KOPT-K1 (cell line): ENCODE results near the gene JAML.

ENCODE experiments used
- H3K27ac ChIP-seq: fragments of 200-600 bp; sonication (generic); 2 replicates; pipeline ENCODE4 v1.5.1; 2016; ENCODE audit warnings: antibody characterized with exemption, mild to moderate bottlenecking, low read depth, low read length; ENCODE audit not compliant: poor library complexity, severe bottlenecking
- H3K36me3 ChIP-seq: fragments of 200-600 bp; sonication (generic); 2 replicates; pipeline ENCODE4 v1.5.1; 2017; ENCODE audit warnings: antibody characterized with exemption, mild to moderate bottlenecking, low read length, moderate library complexity; ENCODE audit not compliant: insufficient read depth
- H3K9me3 ChIP-seq: fragments of 200-600 bp; sonication (generic); 2 replicates; pipeline ENCODE4 v1.5.1; 2017; ENCODE audit warnings: antibody characterized with exemption, low read length, mild to moderate bottlenecking; ENCODE audit not compliant: insufficient read depth, poor library complexity, severe bottlenecking

JAML gene, protein sequence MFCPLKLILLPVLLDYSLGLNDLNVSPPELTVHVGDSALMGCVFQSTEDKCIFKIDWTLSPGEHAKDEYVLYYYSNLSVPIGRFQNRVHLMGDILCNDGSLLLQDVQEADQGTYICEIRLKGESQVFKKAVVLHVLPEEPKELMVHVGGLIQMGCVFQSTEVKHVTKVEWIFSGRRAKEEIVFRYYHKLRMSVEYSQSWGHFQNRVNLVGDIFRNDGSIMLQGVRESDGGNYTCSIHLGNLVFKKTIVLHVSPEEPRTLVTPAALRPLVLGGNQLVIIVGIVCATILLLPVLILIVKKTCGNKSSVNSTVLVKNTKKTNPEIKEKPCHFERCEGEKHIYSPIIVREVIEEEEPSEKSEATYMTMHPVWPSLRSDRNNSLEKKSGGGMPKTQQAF

DNA sequence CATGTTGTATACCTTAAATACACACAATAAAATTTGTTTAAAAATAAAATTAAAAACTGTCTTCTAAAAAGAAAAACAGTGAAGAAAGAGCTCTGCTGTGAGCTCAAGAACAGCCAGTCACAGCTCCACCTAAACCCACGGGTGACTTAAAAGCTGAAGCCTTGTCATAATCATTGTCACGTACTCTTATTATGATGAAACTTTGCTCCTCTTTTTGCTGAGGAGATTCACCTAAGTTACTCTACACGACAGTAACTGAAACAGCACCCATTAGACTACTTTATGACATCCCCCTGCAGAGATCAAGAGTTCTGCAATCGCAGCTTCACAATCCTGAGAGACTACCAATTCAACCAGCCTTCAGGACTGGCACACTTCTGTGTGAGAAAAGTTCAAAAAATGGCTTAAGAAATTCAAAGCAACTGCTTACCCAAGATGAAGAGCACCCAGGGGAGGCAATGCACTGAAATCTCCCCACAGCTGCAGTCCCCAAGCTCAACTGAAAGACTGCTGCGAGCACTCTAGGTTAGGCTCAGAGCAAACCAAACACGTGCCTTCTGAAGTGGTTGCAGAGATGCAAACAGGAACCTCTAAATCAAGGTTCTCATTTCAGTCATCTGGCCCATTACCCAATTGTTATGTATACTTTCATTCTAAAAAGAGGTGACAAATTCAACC lies at the start of gene JAML:
Gene JAML (minus strand): TSS at position 501 of the 678 bp plus-strand sequence. CDS start 10,145 bp downstream, outside the sequence.
- peak within 1 kb of the TSS; percentile 59 for H3K27ac ChIP-seq
- no peaks in the 10 kb centered on the region for H3K9me3 ChIP-seq
- no peaks in the 10 kb centered on the region for H3K36me3 ChIP-seq

DNA sequence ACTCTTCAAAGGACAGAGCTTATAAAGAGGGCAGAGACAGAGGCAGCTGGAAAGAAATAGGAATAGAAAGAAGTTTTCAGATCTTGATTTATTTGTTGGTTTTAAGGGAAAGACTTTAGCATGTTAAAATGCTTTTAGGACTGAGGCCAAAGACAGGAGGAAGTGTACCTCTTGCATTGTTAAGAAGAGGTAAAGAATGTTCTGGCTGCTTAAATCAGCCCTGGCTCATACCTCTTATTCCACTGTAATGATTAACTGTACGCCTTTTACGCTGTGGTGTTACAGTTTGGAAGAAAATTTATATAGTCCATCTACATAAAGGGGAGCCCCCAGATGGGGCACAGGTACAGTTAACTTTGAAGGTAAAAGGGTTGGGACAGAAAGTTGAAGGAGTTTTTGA lies 49.4 kb upstream of the JAML start:
- Histone ChIP-seq H3K27ac (no peak overlapping the region), H3K9me3 (no peaks in the 10 kb centered on the region), H3K36me3 (no peaks in the 10 kb centered on the region)

DNA sequence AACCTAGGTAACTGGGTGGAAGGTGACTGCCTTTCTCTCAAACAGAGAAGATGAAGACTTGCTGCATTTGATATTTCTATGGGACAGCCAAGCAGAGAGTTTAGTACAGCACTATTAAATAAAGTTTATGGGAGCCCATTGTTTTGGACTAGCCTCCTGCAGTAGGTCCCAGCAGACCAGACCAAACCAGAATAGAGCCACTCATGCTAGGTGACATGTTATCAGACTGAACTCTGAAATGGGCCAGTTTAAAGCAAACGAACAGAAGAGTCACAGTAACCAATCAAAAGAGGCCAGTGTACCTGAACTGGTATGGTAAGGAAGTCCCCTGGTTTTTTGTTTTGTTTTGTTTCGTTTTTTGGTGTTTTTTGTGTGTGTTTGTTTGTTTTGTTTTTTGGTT lies 47.2 kb upstream of the JAML start:
- Histone ChIP-seq H3K9me3 (no peaks in the 10 kb centered on the region), H3K27ac (no peak overlapping the region), H3K36me3 (no peaks in the 10 kb centered on the region)

DNA sequence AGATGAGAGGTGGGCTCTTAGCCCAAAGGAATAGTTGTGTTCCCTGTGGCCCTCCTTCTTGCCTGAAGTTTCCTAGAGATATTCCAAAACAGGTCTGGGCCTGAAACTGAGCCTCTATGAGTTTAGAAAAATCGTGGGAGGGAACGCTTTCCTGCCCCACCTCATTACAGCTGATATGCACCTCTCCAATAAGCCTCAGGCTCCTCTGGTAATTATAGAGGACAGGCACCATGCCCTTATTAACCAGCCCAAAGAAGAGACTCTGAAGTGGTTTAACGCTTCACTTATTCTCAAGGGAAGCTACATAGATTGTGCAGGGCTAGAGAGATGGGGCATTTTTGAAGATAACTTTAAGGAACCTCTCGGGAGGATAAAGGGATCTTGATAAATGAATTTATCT lies 42.7 kb upstream of the JAML start:
- H3K36me3 ChIP-seq, result no peaks in the 10 kb centered on the region
- no peaks in the 10 kb centered on the region for H3K9me3 ChIP-seq
- H3K27ac ChIP-seq, result no peak overlapping the region

DNA sequence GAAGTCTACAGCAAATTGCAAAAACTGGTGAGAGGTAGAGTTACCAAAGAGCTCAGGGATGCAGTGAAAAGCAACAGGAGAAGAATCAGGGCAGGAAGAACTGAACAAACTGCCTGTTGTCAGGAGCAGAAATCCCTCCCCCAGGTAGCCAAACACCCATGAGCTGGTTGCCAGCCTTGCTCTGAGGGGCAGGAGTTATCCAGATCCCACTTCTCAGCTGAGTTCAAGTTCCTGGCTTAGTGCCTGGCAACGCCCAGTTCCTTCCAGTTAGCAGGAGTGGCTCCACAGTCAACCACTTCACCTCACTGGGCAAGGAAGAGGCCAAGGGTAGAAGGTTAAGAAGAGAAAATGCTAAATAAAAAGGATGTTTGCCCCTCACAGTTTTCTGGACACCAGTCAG lies 41.1 kb upstream of the JAML start:
- H3K27ac ChIP-seq, result no peak overlapping the region
- H3K36me3 ChIP-seq, result no peaks in the 10 kb centered on the region
- no peaks in the 10 kb centered on the region for H3K9me3 ChIP-seq

DNA sequence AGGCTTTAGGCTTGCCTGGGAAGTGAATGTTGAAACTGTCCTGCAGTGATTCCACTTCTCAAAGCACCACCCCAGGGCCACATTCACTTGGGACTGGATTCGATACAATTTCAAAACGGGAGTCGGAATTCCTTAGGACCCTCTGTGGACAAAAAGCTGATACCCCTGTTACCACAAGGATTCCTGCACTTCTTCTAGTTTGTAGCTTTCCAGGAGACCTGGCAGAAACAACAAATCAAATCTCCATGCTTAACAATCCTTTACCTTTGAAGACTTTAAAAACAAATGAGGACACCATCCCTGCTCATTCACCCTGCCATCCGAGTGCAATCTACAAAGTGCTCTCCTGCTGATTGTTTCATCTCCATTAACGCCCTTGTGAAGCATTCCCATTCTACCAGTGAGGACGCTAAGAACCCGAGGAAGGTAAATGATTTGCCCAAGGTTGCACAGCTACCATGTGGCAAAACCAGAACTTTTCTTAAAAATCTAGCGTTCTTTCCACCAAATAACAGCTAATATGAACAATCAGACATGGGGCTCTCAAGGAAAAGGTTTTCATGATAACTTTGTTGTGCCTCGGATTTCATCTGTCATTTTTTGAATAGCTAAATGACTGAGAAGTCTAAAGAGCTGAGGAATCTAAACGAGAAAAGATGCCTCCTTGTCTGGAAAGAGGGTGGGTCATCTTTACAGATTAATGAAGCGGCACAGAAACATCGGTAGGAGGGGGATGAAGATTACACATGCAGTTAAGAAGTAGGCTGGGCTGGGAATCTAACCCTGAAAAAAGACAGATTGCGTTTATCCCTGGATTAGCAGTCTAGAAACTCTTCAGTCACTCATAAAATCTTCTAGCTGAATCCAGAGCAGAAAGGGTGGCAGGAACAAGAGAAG lies 40.0 kb upstream of the JAML start:
- H3K27ac ChIP-seq, result no peak overlapping the region
- H3K9me3 ChIP-seq, result no peaks in the 10 kb centered on the region
- H3K36me3 ChIP-seq, result no peaks in the 10 kb centered on the region

DNA sequence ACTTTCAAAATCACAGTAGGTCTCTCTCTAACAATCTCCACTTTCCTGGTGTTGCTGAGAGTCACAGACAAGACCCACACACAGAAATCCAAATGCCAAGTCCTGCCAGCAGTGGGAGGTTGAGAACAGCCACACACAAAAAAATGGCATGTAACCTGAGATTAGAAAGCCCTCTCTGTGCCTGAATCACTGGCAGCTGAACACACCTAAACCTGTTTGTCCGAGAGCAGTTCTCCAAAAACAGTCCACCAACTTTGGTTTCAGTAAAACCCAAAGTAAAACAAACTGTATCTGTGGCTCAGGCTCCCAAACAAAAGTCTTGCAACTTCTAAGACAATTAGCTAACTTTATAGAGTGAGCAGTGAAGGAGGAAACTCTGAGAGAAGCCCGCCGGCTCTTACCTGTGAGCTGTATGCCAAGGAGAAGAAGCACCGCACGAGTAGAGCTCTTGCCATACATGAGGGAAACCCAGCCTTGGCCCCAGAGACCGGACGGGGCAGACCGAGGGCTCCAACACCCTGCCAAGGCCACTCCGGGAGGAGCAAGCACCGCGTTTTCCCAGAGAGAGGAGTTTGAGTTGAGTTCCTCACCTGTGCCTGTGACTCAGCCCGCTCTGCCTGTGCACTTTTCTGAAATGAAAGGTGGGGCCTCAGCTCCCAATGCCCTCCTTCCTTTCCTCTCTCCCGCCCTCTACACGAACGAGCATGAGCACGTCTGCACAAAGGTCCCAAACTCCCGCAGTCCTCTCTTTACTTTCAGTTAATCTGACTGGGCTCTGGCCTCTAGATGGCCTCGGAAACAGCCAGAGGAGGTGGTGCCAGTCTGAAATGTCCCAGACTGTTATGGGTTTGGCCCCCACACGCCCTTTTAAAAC lies 39.1 kb upstream of the JAML start, which contains the start of gene MPZL2:
Gene MPZL2 (minus strand): TSS at position 603 of the 874 bp plus-strand sequence. CDS start 144 bp downstream, at position 459.
- H3K27ac ChIP-seq, result no peak within 1 kb of the TSS
- no peaks in the 10 kb centered on the region for H3K9me3 ChIP-seq
- H3K36me3 ChIP-seq, result no peaks in the 10 kb centered on the region

DNA sequence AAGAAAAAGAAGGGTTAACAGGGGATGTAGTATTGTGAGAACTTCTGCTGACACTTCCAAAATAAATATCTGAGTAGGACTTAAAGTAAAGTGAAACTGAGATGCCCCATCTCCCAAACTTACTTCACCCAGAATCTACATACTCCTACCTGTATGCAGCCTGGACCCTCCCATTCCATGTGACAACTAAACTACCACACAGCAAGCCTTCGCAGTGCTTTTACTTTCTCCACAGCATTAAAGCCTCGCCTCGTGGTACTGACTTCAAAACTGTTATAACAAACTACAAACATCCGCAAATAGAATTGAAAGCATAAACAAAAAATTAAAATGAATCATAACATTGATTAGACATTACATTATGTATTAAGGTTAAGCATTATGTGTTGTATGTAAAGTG lies 38.3 kb upstream of the JAML start:
- no peaks in the 10 kb centered on the region for H3K9me3 ChIP-seq
- no peaks in the 10 kb centered on the region for H3K36me3 ChIP-seq
- H3K27ac ChIP-seq, result no peak overlapping the region

DNA sequence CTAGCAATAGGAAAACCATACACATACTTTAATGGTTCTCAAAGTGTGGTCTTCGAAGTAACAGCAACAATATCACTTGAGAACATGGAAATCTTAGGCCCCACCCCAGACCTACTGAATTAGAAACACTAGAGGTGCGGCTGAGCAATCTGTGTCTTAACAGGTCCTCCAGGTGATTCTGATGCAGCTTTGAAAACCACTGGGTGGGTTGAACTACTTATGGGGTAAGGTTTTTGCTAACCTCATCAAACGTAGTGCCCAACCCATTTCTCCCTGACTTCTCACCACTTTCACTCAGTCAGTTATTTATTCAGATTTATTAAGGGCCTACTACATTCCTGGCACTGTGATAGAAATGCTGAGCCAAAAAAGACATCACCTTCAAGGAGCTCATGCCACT lies 35.5 kb upstream of the JAML start:
- Histone ChIP-seq H3K9me3 (no peaks in the 10 kb centered on the region), H3K36me3 (no peaks in the 10 kb centered on the region)

DNA sequence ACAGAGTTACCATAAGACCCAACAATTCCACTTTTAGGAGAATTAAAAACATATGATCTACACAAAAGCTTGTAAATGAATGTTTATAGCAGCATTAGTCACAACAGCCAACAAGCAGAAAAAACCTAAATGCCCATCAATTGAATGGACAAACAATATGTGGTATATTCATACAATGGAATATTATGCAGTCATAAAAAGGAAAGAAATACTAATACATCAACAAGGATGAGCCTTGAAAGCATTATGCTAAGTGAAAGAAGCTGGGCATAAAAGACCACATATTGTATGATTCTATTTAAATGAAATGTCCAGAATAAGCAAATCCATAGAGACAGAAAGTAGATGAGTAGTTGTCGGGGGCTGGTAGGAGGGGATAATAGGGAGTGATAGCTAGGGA lies 34.3 kb upstream of the JAML start:
- no peak overlapping the region for H3K27ac ChIP-seq
- H3K9me3 ChIP-seq, result no peaks in the 10 kb centered on the region
- no peaks in the 10 kb centered on the region for H3K36me3 ChIP-seq

More for the DNA sequence above, 35.5 kb upstream of the JAML start:
- H3K27ac ChIP-seq, result no peak overlapping the region

DNA sequence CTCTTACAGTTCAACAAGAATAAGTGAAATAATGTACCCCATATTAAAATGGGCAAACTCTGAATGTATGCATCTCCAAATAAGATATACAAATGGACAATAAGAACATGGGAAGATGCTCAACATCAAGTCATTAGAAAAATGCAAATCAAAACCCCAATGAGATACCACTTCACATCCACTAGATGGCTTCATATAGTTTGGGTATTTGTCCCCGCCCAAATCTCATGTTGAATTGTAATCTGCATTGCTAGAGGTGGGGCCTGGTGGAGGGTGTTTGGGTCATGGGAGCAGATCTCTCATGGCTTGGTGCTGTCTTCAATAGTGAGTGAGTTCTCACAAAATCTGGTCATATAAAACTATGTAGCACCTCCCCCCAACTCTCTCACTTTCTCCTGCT lies 33.6 kb upstream of the JAML start:
- H3K36me3 ChIP-seq, result no peaks in the 10 kb centered on the region
- no peaks in the 10 kb centered on the region for H3K9me3 ChIP-seq
- no peak overlapping the region for H3K27ac ChIP-seq

DNA sequence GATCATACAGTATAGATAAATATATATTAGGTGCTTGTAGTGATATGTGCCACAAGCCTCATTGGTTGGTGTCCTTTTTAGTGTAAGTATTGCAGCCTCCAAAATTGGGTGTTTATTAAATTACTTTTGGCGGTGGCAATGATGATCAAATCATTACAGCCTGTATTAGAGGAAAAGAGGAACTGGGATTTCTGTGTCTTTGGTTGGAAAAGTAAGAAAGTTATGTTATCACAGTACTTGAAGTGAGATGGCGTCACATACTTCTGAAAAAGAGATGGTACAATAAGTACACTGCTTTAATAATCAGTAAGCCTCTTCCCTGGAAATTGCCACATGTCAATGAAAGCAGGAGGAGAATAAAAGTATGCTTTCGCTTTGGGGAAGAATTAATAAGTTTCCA lies 27.9 kb upstream of the JAML start:
- Histone ChIP-seq H3K36me3 (no peaks in the 10 kb centered on the region), H3K27ac (no peak overlapping the region), H3K9me3 (no peaks in the 10 kb centered on the region)

DNA sequence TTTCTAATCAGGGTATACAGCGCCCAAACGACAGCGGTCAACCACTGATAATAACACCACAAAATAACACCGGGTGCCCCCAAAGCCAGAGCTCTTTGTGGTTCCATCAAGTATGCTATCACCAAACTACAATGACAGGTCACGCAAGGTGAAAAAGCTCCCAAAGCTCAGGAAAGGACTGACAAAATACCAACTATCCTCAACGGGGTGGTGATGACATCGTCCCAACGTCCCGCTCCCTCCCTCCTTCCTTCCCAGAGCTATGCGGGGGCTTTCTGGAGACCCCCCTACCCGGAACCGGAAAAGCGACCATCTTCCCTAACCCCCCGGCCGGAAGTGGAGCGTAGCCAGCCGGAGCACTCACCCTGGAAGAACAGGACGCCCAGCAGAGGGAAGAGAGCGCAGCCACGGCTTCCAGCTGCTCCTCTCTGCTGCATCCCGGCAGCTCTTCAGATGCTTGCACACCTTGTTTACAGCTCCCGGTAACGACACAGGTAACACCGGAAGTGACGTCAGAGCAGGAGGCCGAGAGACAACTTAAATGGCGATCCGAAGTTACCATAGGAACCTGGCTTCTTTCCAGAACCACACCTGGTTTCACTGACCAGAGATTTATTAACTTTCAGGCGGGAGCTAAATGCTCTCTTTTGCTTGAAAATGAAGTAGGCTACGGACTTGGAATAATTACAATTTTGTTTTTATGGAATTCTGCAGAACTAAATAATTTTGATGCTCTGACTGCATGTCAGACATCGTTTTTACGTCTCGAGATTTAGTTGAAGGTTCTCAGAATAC lies 27.2 kb upstream of the JAML start, which contains the start of gene MPZL3:
Gene MPZL3 (minus strand): TSS at position 508 of the 795 bp plus-strand sequence. CDS start 71 bp downstream, at position 437.
- Histone ChIP-seq H3K9me3 (no peaks in the 10 kb centered on the region), H3K27ac (peak within 1 kb of the TSS; percentile 85), H3K36me3 (no peaks in the 10 kb centered on the region)
